H9 (cell line): ENCODE results near the gene METTL3. TPM values are rescaled to one million over a fixed set of nuclear protein-coding genes. Genes with fewer than 3 reads are reported as not detected.

ENCODE experiments used
- DNase-seq: peaks from one replicate; pipeline ENCODE4 v3.0.0-alpha.2; 2017
- H2AFZ ChIP-seq: one replicate; pipeline ENCODE4 v1.6.1; 2013; ENCODE audit warnings: mild to moderate bottlenecking, low read length, control low read depth, moderate library complexity
- H2AK5ac ChIP-seq: 2 replicates; pipeline ENCODE4 v1.6.1; 2013; ENCODE audit warnings: low read length, control low read depth, mixed read lengths; ENCODE audit not compliant: insufficient read length
- H2BK120ac ChIP-seq: one replicate; pipeline ENCODE4 v1.6.1; 2013; ENCODE audit warnings: low read depth, mild to moderate bottlenecking, low read length, control low read depth, inconsistent platforms; ENCODE audit not compliant: poor library complexity, severe bottlenecking
- H2BK12ac ChIP-seq: 2 replicates; pipeline ENCODE4 v1.6.1; 2013; ENCODE audit warnings: low read length, control low read depth, mixed read lengths, low read depth; ENCODE audit not compliant: insufficient read length
- H2BK15ac ChIP-seq: 2 replicates; pipeline ENCODE4 v1.6.1; 2013; ENCODE audit warnings: low read depth, low read length, control low read depth
- H2BK20ac ChIP-seq: one replicate; pipeline ENCODE4 v1.6.1; 2013; ENCODE audit warnings: low read depth, mild to moderate bottlenecking, low read length, control low read depth, inconsistent platforms; ENCODE audit not compliant: poor library complexity, severe bottlenecking
- H2BK5ac ChIP-seq: 2 replicates; pipeline ENCODE4 v1.6.1; 2013; ENCODE audit warnings: low read length, control low read depth, mixed read lengths; ENCODE audit not compliant: insufficient read length
- H3K14ac ChIP-seq: 2 replicates; pipeline ENCODE4 v1.6.1; 2013; ENCODE audit warnings: low read length, control low read depth; ENCODE audit not compliant: insufficient read depth
- H3K18ac ChIP-seq: 2 replicates; pipeline ENCODE4 v1.6.1; 2013; ENCODE audit warnings: low read depth, mild to moderate bottlenecking, mixed read lengths, low read length, control low read depth; ENCODE audit not compliant: insufficient read length
- H3K23ac ChIP-seq: 2 replicates; pipeline ENCODE4 v1.6.1; 2013; ENCODE audit warnings: low read length, control low read depth, mixed read lengths, low read depth; ENCODE audit not compliant: insufficient read length
- H3K23me2 ChIP-seq: 2 replicates; pipeline ENCODE4 v1.6.1; 2013; ENCODE audit warnings: low read depth, mild to moderate bottlenecking, mixed read lengths, low read length, control low read depth; ENCODE audit not compliant: insufficient read length, poor library complexity, severe bottlenecking
- H3K27ac ChIP-seq: 2 replicates; pipeline ENCODE4 v1.5.1; 2013; ENCODE audit warnings: low read length, control low read depth, mixed read lengths, low read depth; ENCODE audit not compliant: insufficient read length
- H3K27me3 ChIP-seq: 2 replicates; pipeline ENCODE4 v1.6.1; 2013; ENCODE audit warnings: low read length, control low read depth, inconsistent platforms; ENCODE audit not compliant: insufficient read depth
- H3K4ac ChIP-seq: 2 replicates; pipeline ENCODE4 v1.6.1; 2013; ENCODE audit warnings: low read depth, mild to moderate bottlenecking, control low read depth, inconsistent platforms, low read length, moderate library complexity
- H3K4me1 ChIP-seq: 2 replicates; pipeline ENCODE4 v1.6.1; 2013; ENCODE audit warnings: low read length, control low read depth, inconsistent platforms; ENCODE audit not compliant: insufficient read depth
- H3K4me2 ChIP-seq: 2 replicates; pipeline ENCODE4 v1.6.1; 2013; ENCODE audit warnings: low read length, control low read depth, mixed read lengths; ENCODE audit not compliant: insufficient read length, insufficient read depth
- H3K56ac ChIP-seq: 2 replicates; pipeline ENCODE4 v1.6.1; 2013; ENCODE audit warnings: low read depth, mild to moderate bottlenecking, mixed read lengths, low read length, control low read depth; ENCODE audit not compliant: insufficient read length
- H3K79me1 ChIP-seq: 2 replicates; pipeline ENCODE4 v1.6.1; 2013; ENCODE audit warnings: low read depth, mild to moderate bottlenecking, moderate library complexity, low read length, control low read depth, inconsistent platforms; ENCODE audit not compliant: insufficient read depth, poor library complexity, severe bottlenecking
- H3K79me2 ChIP-seq: 2 replicates; pipeline ENCODE4 v1.6.1; 2013; ENCODE audit warnings: low read length, control low read depth, inconsistent platforms; ENCODE audit not compliant: insufficient read depth
- H3K9ac ChIP-seq: 2 replicates; pipeline ENCODE4 v1.6.1; 2013; ENCODE audit warnings: low read length, control low read depth, mixed read lengths; ENCODE audit not compliant: insufficient read length; ENCODE audit errors: extremely low read depth
- H3K9me3 ChIP-seq: one replicate; pipeline ENCODE4 v1.6.1; 2013; ENCODE audit warnings: low read depth, low read length, inconsistent platforms; ENCODE audit not compliant: control insufficient read depth
- H3T11ph ChIP-seq: one replicate; pipeline ENCODE4 v1.6.1; 2013; ENCODE audit warnings: mild to moderate bottlenecking, low read length, control low read depth, inconsistent platforms
- H4K20me1 ChIP-seq: one replicate; pipeline ENCODE4 v1.6.1; 2013; ENCODE audit not compliant: control insufficient read depth, insufficient read length, insufficient read depth
- H4K5ac ChIP-seq: 2 replicates; pipeline ENCODE4 v1.6.1; 2013; ENCODE audit warnings: low read depth, mild to moderate bottlenecking, mixed read lengths, low read length, control low read depth; ENCODE audit not compliant: insufficient read length
- H4K8ac ChIP-seq: replicated peaks from 2 replicates; pipeline ENCODE4 v1.6.1; 2013; ENCODE audit warnings: low read length, control low read depth, mixed read lengths, low read depth; ENCODE audit not compliant: insufficient read length
- H4K91ac ChIP-seq: 2 replicates; pipeline ENCODE4 v1.6.1; 2013; ENCODE audit warnings: low read depth, mild to moderate bottlenecking, moderate library complexity, mixed read lengths, low read length, control low read depth; ENCODE audit not compliant: insufficient read length
- H3K27ac Mint-ChIP-seq, 3 experiments: 2 replicates in 2 of 3; 3 replicates in 1 of 3; pipeline ENCODE4 v1.8.0; 2020 to 2021; ENCODE audit warnings: mixed read lengths in 3 of 3, mild to moderate bottlenecking in 1 of 3, moderate library complexity in 1 of 3
- H3K27me3 Mint-ChIP-seq: 2 replicates; pipeline ENCODE4 v1.8.0; 2021; ENCODE audit warnings: low read depth, mild to moderate bottlenecking, moderate library complexity, mixed read lengths
- H3K36me3 Mint-ChIP-seq, 3 experiments: 2 replicates in 2 of 3; 3 replicates in 1 of 3; pipeline ENCODE4 v1.8.0; 2020 to 2021; ENCODE audit warnings: low read depth in 3 of 3, mixed read lengths in 3 of 3; ENCODE audit not compliant: insufficient read depth in 1 of 3
- H3K4me1 Mint-ChIP-seq, 2 experiments: 2 replicates each; pipeline ENCODE4 v1.8.0; 2020; ENCODE audit warnings: mixed read lengths in 2 of 2
- H3K4me3 Mint-ChIP-seq, 2 experiments: 2 replicates in 1 of 2; 3 replicates in 1 of 2; pipeline ENCODE4 v1.8.0; 2020 to 2021; ENCODE audit warnings: mild to moderate bottlenecking in 2 of 2, mixed read lengths in 2 of 2, moderate library complexity in 1 of 2
- H3K9me3 Mint-ChIP-seq, 2 experiments: 2 replicates in 1 of 2; 3 replicates in 1 of 2; pipeline ENCODE4 v1.8.0; 2020; ENCODE audit warnings: mild to moderate bottlenecking in 2 of 2, mixed read lengths in 2 of 2, moderate library complexity in 1 of 2
- CTCF ChIP-seq: fragments of 200-600 bp; sonication (generic); conservative IDR thresholded peaks from 3 replicates; pipeline ENCODE4 v1.8.0; 2021; ENCODE audit warnings: antibody characterized with exemption, mild to moderate bottlenecking
- WGBS: extraction: QIAGEN DNeasy Blood & Tissue Kit; methylation state at CpG from one replicate; pipeline ENCODE4 v1.1.7; 2013; ENCODE audit warnings: missing lambda C conversion rate, low lambda C conversion rate, mixed read lengths; ENCODE audit not compliant: insufficient read length; ENCODE audit errors: extremely low coverage; 5-methylcytosine and 5-hydroxymethylcytosine counted together
- total RNA-seq: library from RNA; stranded (reverse); gene quantifications from 2 replicates; pipeline ENCODE4 v1.2.1, GENCODE V29; 2021

Gene METTL3
- total RNA-seq, 1 experiment from 2014 or later: 84.1 TPM

GRCh38 chr14:21486640-21487087 lies 24.5 kb downstream of the METTL3 start:
- H3K4me1 Mint-ChIP-seq: no peaks in the 10 kb centered on the region
- H2AFZ ChIP-seq: no peak overlapping the region
- H3K79me1 ChIP-seq: no peaks in the 10 kb centered on the region
- no peak overlapping the region for H2BK15ac ChIP-seq
- H4K20me1 ChIP-seq: no peaks in the 10 kb centered on the region
- H3T11ph ChIP-seq: no peak overlapping the region
- no peak overlapping the region for H4K5ac ChIP-seq
- H3K79me2 ChIP-seq: no peaks in the 10 kb centered on the region
- no peaks in the 10 kb centered on the region for H3K27me3 Mint-ChIP-seq
- H3K14ac ChIP-seq: no peak overlapping the region
- H2BK12ac ChIP-seq: no peak overlapping the region
- H3K23me2 ChIP-seq: no peaks in the 10 kb centered on the region
- no peak overlapping the region for H3K4ac ChIP-seq
- H4K91ac ChIP-seq: no peak overlapping the region
- no CpG with 5 or more reads among the region's 1 CpG for WGBS
- no peak overlapping the region for H3K27ac ChIP-seq
- no peak overlapping the region for H2BK5ac ChIP-seq
- no peaks in the 10 kb centered on the region for H3K27me3 ChIP-seq
- H3K23ac ChIP-seq: no peak overlapping the region
- H4K8ac ChIP-seq: no peak overlapping the region
- no peak overlapping the region for H3K9ac ChIP-seq
- DNase-seq: no peak
- peaks cover 9 to 36% (median 33%) of the 10 kb centered on the region in 3 experiments; a peak in 6 of 7 replicates for H3K36me3 Mint-ChIP-seq
- no peak for TF ChIP-seq CTCF
- H3K9me3 Mint-ChIP-seq: no peaks in the 10 kb centered on the region
- H3K27ac Mint-ChIP-seq: no peak overlapping the region
- no peak overlapping the region for H2BK20ac ChIP-seq
- H3K9me3 ChIP-seq: no peaks in the 10 kb centered on the region
- H3K18ac ChIP-seq: no peak overlapping the region
- H2AK5ac ChIP-seq: no peak overlapping the region
- no peak overlapping the region for H3K56ac ChIP-seq
- H3K4me2 ChIP-seq: no peak overlapping the region
- no peak overlapping the region for H2BK120ac ChIP-seq
- H3K4me1 ChIP-seq: no peaks in the 10 kb centered on the region
- no peak overlapping the region for H3K4me3 Mint-ChIP-seq
